IMR-90 (cell line): Measurements from ENCODE around the gene GPR65. TPM values are rescaled to one million over a fixed set of nuclear protein-coding genes. Genes with fewer than 3 reads are reported as not detected.

ENCODE experiments used
- MAFK ChIP-seq: IDR thresholded peaks from 2 replicates; pipeline ENCODE4 v1.6.1; 2012; ENCODE audit warnings: low read depth, low read length, improper control_type of control experiment
- MAZ ChIP-seq: IDR thresholded peaks from 2 replicates; pipeline ENCODE4 v1.6.1; 2012; ENCODE audit warnings: low read depth, mild to moderate bottlenecking, low read length, improper control_type of control experiment, moderate library complexity, borderline replicate concordance
- RCOR1 ChIP-seq: IDR thresholded peaks from 2 replicates; pipeline ENCODE4 v1.6.1; 2012; ENCODE audit warnings: mild to moderate bottlenecking, low read length, improper control_type of control experiment; ENCODE audit not compliant: insufficient replicate concordance
- polyA plus RNA-seq, 3 experiments: library from polyadenylated mRNA; depleted of rRNA; stranded (reverse); fragments of >200 nt; gene quantifications; 2 replicates each; pipeline ENCODE4 v1.2.3, GENCODE V29; 2012; ENCODE audit warnings: low replicate concordance in 1 of 3
- total RNA-seq: library from RNA; depleted of rRNA; stranded (reverse); fragments of >200 nt; gene quantifications from 2 replicates; pipeline ENCODE4 v1.2.3, GENCODE V29; 2012
- TF ChIP-seq, protein P1 (sequence below): conservative IDR thresholded peaks from 2 replicates; pipeline ENCODE4 v1.5.1; 2012; ENCODE audit warnings: mild to moderate bottlenecking, low read depth, low read length, improper control_type of control experiment

Gene GPR65
- total and polyA plus RNA-seq, 2 of the 4 experiments (the other 2 are of a cell fraction) = 0.05 to 0.18 TPM

DNA sequence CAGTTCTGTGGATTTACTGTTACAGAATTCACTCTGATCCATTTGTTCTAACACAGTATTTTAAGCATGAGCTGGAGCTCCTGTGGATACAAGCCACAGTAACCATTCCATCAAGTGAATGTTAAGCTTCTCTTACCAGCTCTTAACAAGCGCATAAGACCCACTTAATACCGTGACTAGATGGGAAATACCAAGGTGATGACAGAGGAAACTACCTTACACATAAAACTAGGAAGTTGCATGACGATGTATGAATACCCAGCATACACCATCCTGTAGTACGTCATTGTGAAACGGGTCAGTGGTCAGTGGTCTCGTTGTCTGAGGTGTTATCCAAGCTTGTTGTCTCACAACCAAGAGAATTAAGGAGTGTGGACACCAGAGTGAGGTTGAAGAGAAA, 10.0 kb upstream of the GPR65 start (continued):
- TF ChIP-seq MAZ (no peak), MAFK (no peak), RCOR1 (no peak)
- TF ChIP-seq, protein P1, sequence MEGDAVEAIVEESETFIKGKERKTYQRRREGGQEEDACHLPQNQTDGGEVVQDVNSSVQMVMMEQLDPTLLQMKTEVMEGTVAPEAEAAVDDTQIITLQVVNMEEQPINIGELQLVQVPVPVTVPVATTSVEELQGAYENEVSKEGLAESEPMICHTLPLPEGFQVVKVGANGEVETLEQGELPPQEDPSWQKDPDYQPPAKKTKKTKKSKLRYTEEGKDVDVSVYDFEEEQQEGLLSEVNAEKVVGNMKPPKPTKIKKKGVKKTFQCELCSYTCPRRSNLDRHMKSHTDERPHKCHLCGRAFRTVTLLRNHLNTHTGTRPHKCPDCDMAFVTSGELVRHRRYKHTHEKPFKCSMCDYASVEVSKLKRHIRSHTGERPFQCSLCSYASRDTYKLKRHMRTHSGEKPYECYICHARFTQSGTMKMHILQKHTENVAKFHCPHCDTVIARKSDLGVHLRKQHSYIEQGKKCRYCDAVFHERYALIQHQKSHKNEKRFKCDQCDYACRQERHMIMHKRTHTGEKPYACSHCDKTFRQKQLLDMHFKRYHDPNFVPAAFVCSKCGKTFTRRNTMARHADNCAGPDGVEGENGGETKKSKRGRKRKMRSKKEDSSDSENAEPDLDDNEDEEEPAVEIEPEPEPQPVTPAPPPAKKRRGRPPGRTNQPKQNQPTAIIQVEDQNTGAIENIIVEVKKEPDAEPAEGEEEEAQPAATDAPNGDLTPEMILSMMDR = no peak
